ENCODE data around the gene ZNF140.

ZNF140 gene

DNA sequence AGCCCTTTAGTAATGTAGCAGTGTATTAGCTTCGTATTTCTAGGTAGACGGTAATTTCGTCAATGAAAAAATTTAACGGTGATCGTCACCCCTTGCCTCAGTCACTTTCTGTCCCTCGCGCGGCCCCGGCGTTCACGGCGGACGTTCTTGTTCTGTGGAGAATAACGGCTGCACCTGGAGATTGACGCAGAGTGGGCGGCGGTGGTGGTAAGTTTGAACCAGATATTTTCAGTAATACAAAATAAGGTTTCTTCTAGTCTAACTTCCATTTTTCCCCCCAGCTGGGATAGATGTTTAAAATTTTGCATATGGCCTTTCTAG lies 50.0 kb downstream of the ZNF140 start:
- peak; percentile 56 for DNase-seq (ENCODE audit: low read depth)
- Histone ChIP-seq H3K36me3 (ENCODE audit: control insufficient read depth, insufficient read depth, low read length, severe bottlenecking) (peaks cover 29% of the 10 kb centered on the region), H3K9ac (ENCODE audit: low read length) (peak overlapping the region; percentile 91), H3K9me3 (ENCODE audit: control insufficient read depth, low read length) (peaks cover 51% of the 10 kb centered on the region), H3K27me3 (replicated peaks; ENCODE audit: control insufficient read depth, insufficient read depth, low read length) (no peaks in the 10 kb centered on the region), H3K4me3 (ENCODE audit: low read length) (peak overlapping the region; percentile 98), H3K4me1 (ENCODE audit: control insufficient read depth, insufficient read depth, low read length) (peaks cover 7% of the 10 kb centered on the region)

GRCh38 chr12:133135747-133136146 lies 55.0 kb downstream of the ZNF140 start:
- Histone ChIP-seq H3K36me3 (ENCODE audit: control insufficient read depth, insufficient read depth, low read length, severe bottlenecking) (peaks cover 54% of the 10 kb centered on the region), H3K9me3 (ENCODE audit: control insufficient read depth, low read length) (peaks cover 74% of the 10 kb centered on the region), H3K4me1 (ENCODE audit: control insufficient read depth, insufficient read depth, low read length) (peaks cover 7% of the 10 kb centered on the region), H3K9ac (ENCODE audit: low read length) (no peak overlapping the region), H3K4me3 (ENCODE audit: low read length) (no peak overlapping the region), H3K27me3 (replicated peaks; ENCODE audit: control insufficient read depth, insufficient read depth, low read length) (no peaks in the 10 kb centered on the region)
- no peak for DNase-seq (ENCODE audit: low read depth)

GRCh38 chr12:133145981-133146380 lies 65.3 kb downstream of the ZNF140 start:
- no peak overlapping the region for H3K9ac ChIP-seq (ENCODE audit: low read length)
- H3K4me1 ChIP-seq (ENCODE audit: control insufficient read depth, insufficient read depth, low read length) = no peaks in the 10 kb centered on the region
- peak overlapping the region; percentile 50 for H3K4me3 ChIP-seq (ENCODE audit: low read length)
- no peaks in the 10 kb centered on the region for H3K27me3 ChIP-seq (replicated peaks; ENCODE audit: control insufficient read depth, insufficient read depth, low read length)
- peaks cover 99% of the 10 kb centered on the region for H3K9me3 ChIP-seq (ENCODE audit: control insufficient read depth, low read length)
- DNase-seq (ENCODE audit: low read depth) = no peak
- peaks cover 79% of the 10 kb centered on the region for H3K36me3 ChIP-seq (ENCODE audit: control insufficient read depth, insufficient read depth, low read length, severe bottlenecking)

DNA sequence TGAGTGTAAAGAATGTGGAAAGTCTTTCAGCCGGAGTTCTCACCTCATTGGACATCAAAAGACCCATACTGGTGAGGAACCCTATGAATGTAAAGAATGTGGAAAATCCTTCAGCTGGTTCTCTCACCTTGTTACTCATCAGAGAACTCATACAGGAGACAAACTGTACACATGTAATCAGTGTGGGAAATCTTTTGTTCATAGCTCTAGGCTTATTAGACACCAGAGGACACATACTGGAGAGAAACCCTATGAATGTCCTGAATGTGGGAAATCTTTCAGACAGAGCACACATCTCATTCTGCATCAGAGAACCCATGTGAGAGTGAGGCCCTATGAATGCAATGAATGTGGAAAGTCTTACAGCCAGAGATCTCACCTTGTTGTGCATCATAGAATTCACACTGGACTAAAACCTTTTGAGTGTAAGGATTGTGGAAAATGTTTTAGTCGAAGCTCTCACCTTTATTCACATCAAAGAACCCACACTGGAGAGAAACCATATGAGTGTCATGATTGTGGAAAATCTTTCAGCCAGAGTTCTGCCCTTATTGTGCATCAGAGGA lies 75.5 kb downstream of the ZNF140 start:
- DNase-seq (ENCODE audit: low read depth) = no peak
- Histone ChIP-seq H3K4me1 (ENCODE audit: control insufficient read depth, insufficient read depth, low read length) (no peaks in the 10 kb centered on the region), H3K27me3 (replicated peaks; ENCODE audit: control insufficient read depth, insufficient read depth, low read length) (no peaks in the 10 kb centered on the region), H3K36me3 (ENCODE audit: control insufficient read depth, insufficient read depth, low read length, severe bottlenecking) (peaks cover 84% of the 10 kb centered on the region), H3K4me3 (ENCODE audit: low read length) (peak overlapping the region; percentile 64), H3K9me3 (ENCODE audit: control insufficient read depth, low read length) (peaks cover 98% of the 10 kb centered on the region), H3K9ac (ENCODE audit: low read length) (no peak overlapping the region)
